GM12874 (cell line): ENCODE data around the gene C1orf116.

Experiments used
- CTCF ChIP-seq: IDR thresholded peaks from 2 replicates; pipeline ENCODE4 v1.5.1; 2011; ENCODE audit warnings: low read depth, mild to moderate bottlenecking, control low read depth, low read length, moderate library complexity; ENCODE audit not compliant: insufficient read depth

The C1orf116 gene

GRCh38 chr1:207076181-207076955, 43.8 kb upstream of the C1orf116 start:
- TF ChIP-seq CTCF, result no peak

- TF ChIP-seq CTCF, result no peak
Measured at GRCh38 chr1:207073906-207074820, 41.6 kb upstream of the C1orf116 start.

- TF ChIP-seq CTCF, result no peak
Measured at GRCh38 chr1:207072233-207072632, 39.7 kb upstream of the C1orf116 start.

GRCh38 chr1:207071426-207071825, 38.9 kb upstream of the C1orf116 start:
- TF ChIP-seq CTCF, result no peak

DNA sequence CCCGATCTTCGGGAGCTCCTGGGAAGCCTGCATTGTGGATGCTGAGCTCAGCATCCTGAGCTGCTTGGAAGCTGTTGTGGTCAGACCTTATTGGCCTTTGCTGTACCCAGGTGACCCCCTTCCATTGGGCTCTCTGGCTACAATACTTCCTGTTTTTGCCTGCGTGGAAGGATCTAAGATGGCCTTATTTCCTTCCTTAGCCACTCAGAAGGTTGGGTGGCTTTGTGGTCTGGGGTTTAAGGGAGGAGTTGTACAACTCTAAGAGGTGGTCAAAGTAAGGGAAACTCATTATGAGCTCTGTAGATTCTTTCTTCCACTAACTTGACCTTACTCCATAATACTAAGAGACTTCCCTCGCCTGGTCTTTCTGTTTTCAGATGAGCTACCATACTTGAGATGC, 38.3 kb upstream of the C1orf116 start:
- no peak for TF ChIP-seq CTCF

DNA sequence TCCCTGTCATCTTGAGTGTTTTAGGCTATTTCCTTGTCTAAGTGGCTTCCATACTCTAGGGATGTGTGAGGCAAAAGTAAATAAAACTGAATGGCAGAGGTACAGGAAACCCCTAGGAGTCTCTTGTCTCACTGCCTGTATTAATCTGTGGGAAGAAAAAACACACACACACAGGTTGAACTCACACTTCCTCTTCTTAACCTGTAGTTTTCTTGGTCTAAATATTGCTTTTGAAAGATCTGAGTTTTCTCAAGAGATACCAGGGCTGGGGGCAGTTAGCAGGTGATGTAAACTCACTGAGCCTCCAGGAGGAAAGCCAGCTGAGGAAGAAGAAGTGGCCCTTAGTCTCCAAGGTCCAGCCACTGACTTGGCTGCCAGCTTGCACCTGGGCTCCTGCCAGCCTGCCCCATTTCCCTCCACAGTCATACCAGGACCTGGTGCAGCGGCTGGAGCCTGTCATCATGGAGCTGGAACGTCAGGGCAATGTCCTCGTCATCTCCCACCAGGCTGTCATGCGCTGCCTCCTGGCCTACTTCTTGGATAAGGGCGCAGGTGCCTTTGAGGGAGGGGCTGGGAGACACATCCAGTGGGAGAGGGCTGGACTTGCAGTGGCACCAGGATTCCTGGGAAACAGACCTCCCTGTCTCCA, 37.4 kb upstream of the C1orf116 start:
- TF ChIP-seq CTCF, result no peak

DNA sequence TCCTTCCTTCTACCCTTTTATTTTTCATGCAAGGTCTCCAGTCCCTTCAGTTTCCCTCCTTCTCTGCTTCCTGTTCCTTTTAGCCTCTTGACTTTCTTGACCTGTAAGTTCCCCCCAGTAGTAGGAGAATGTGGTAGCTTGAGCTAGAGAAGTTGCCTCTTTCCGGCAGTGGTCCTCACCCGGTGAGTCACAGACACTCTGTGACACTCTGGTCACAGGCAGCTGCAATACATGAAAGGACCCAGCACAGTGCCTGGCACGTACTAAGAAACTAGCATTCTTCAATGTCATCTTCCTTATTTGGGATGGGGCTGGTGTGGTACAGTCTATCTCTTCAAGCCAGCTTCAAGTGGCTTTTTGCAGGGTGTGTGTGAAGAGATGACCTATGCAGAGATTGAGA, 36.5 kb upstream of the C1orf116 start:
- TF ChIP-seq CTCF, result no peak
